Stimulated activated CD8-positive, alpha-beta memory T cell treated with anti-CD3 and anti-CD28 coated beads, Interleukin-2, amount 100 ng/mL, for 1 hour (primary cell): Measurements from ENCODE around the gene DGKD.

ENCODE experiments used
- DNase-seq, 2 donors: peaks; one replicate each; pipeline ENCODE4 v3.0.0-alpha.2; 2020; ENCODE audit warnings: low read depth in 2 of 2

Gene DGKD

GRCh38 chr2:233338812-233339368 is 15.4 kb upstream of the DGKD start:
- DNase-seq = no peak

DNA sequence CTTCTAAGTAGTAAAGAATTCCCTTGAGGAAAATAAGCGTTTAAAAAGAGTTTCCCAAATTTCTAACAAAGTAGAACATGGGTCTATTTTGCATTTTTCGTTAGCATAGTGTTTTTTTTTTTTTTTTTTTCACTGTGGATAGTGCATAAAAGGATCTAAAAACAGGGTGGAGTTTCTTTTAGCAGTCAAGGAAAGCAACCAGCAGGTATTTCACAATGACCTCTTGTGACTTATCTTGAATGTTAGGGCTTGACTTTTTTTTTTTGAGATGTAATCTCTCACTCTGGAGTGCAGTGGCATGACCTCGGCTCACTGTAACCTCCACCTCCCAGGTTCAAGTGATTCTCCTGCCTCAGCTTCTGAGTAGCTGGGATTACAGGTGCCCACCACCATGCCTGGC is 14.9 kb upstream of the DGKD start:
- DNase-seq = no peak

GRCh38 chr2:233341296-233341695 is 13.0 kb upstream of the DGKD start:
- DNase-seq = no peak

- DNase-seq = no peak
Observed at GRCh38 chr2:233342301-233342700, 12.0 kb upstream of the DGKD start.

DNA sequence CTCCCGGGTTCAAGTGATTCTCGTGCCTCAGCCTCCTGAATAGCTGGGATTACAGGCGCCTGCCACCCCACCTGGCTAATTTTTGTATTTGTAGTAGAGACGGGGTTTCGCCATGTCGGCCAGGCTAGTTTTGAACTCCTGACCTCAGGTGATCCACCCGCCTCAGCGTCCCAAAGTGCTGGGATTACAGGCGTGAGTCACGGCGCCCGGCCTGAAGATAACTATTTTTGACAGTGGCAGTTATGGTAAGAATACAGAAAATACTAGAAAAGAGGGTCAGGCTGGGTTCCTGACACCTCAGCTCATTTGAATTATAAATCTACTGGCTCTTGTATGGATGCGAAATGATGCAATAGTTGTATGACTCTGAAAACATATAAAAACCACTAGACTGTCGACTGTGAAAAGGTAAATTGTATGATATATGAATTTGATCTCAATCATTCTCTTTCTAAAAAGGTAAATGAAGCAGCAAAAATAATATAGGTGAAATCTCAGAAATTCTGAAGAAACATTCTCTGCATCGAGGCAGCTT is 11.1 kb upstream of the DGKD start:
- no peak for DNase-seq

- no peak for DNase-seq
Observed at GRCh38 chr2:233346376-233346775, 7.9 kb upstream of the DGKD start.

GRCh38 chr2:233346930-233347329 is 7.4 kb upstream of the DGKD start:
- DNase-seq = no peak

GRCh38 chr2:233349005-233349998 is 5.0 kb upstream of the DGKD start:
- no peak for DNase-seq

DNA sequence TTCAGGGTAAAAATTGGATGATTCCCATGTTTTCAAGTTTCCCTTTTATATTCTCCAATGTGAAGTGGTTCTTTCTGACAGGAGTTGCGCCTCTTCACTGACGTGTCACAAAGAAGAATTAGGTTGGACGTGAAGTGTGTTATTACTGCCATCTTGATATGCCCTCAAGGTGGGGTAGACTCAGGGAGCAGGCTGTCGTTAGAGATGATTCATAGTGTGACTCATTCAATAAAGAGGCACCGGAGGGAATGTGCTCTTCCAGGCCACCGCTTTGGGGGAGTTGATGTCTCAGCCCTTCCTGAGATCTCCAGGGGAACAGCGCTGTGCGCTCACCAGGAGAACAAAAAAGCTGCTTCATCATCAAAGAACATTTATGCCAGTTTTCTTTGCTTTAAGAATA is 3.6 kb upstream of the DGKD start:
- no peak for DNase-seq

DNA sequence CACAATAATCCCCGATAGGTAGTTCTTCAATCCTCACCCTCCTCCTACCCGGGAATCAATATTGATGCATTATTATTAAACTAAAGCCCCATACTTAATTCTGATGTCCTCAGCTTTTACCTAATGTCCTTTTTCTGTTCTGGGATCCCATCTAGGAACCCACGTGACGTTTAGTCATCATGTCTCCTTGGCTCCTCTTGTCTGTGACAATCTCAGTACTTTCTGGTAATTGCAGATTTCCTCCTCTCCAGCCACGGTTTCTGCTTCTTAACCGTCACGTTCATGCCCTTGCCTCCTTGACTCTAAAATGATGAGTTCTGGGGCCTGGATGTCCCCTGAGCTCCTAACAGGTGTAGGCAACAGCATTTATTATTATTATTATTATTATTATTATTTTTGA is 2.9 kb upstream of the DGKD start:
- no peak for DNase-seq

DNA sequence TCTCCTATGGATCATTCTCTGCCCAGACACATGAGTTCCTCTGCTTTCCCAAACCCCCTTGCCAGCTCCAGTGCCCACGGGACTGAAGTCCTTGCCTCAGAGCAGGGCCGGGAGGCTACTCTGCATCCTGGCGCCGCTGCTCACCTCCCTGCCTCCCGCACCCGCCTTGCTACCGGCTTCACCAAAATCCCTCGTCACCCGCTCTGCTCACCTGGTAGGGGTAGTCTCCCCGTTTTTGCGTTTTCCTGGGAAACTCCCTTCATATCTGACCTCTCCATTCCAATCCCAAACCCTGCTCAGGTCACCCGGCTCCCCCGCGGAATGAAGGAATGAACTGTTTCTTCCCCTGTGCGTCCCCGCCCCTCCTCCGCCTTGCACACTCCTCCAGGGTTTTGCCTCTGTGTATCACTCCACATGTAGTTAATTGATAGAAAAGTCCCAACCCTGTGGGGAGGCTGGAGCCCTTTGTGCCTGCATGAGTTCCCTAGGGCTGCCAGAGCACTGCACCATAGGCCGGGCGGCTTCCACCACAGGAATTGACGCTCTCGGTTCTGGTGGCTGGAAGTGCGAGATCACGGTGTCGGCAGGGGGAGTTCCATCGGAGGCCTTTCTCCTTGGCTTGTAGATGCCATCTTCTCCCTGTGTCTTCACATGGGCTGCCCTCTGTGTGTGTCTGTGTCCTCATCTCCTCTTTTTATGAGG is 2.0 kb upstream of the DGKD start:
- DNase-seq = no peak

DNA sequence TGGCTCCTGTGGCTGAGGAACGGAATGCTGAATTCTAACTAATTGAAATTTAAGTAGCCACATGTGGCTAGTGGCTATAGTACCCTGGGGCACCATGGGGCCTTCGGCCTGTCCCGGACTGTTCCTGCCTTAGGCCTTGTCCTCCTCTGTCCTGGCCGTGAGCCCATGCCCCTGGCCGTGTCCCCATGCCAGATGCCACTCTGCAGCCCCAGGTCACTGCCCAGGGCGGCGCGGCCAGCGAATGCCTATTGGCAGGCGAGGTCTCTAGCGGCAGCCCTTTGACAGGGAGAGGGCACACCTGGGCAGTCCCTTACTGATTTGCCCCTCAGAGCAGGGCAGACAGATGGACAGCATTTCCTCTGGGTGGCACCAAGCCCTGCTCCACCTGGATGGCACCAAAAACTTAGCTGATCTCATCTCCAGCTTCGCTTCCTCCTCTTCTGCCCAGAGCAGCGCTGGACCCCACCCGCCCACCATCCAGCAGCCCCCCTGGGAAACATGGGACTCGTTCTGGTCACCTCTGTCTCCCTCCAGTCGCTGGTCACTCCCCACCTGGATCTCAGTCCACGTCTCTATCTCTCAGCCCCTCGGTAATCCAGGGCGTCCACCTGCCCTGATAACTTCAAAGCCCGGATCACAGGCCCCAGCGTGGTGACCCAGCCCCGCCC is 1.1 kb upstream of the DGKD start:
- DNase-seq = no peak

- DNase-seq = no peak
Observed at GRCh38 chr2:233354500-233354924, 218 bp downstream of the DGKD start.

DNA sequence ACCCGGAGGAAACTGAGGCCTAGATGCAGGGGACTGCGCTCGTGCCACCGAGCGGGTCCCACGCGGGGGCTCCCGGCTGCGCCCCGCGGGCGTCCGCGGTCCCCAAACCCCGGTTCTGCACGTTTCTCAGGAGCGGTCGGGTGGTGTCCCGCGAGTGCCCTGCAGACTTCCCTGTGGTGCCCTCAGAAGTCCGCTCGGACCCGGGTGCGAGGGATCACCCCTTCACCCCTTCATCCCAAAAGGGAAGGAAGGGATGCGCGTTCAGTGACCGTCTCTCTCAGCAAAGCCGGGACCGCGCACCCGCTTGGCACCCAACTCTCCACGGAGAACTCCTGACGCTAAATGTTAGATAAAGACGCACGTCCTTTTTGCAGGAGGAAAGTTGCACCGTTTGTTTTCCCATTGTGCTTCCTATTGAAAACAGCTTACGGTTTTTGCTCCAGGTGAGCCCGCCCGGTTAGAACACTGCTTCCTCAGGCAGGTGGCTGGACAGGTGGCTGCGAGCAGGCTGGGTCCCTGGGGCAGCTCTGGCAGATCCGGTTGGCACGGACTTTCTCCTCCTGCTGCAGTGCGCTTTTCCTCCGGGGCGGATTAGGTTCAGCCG is 779 bp downstream of the DGKD start:
- DNase-seq = no peak

DNA sequence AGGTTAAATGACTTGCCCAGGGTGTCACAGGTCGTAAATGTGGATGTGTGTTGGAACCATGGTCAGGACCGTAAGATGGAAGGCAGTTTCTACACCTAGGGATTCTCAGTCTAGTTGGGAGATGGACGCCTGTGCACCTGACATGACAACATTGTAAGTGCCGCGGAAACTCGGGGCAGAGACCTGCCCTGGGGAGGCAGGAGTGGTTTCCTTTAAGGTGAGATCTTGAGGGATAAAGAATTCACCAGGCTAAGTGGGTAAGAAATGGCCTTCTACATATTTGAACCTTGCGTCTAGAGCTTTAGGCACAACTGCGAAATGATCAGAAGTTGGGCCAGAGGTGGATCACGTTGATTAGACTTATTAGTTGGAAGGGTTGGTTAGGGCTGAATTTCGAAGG is 1.6 kb downstream of the DGKD start:
- no peak for DNase-seq

GRCh38 chr2:233356546-233357308 is 2.4 kb downstream of the DGKD start:
- no peak for DNase-seq

GRCh38 chr2:233358335-233358734 is 4.0 kb downstream of the DGKD start:
- DNase-seq = no peak

GRCh38 chr2:233358947-233359346 is 4.7 kb downstream of the DGKD start:
- DNase-seq = no peak

GRCh38 chr2:233359823-233360222 is 5.5 kb downstream of the DGKD start:
- no peak for DNase-seq

DNA sequence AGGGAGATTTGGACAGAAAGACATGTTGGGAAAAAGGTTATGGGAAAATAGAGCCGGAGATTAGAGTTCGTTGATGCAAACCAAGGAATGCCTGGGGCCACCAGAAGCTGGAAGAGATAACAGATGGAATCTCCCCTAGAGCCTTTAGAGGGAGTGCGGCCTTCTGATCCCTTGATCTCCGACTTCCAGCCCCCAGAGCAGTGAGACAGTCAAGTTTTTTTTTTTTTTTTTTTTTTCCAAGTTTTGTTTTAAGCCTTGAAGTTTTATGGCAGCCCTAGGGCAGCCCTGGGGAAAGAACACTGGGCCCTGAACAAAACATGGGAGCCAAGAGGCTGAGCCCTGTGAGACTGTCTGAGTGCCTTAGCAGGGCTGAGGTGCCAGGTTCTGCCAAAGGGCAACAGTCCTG is 6.5 kb downstream of the DGKD start:
- no peak for DNase-seq

DNA sequence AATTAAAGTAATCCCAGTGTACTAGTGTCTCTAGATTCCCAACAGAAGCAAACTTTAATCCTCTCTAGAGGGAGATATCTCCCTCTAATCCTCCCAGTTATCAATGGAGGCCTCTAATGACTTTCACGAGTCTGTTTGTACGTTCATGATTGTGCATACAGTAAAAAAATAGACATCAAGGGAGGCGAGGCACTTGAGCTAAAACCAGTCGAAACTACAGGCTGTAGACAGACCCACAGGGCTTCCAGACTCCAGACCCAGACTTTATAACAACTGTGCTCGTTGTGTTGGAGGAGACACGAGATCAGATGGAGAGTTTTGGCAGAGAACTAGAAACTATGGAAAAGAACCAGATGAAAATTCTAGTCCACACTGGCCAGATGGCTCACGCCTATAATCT is 7.0 kb downstream of the DGKD start:
- DNase-seq = no peak
